ENCODE measurements around the gene UPK1A. TPM values are rescaled to one million over a fixed set of nuclear protein-coding genes. Genes with fewer than 3 reads are reported as not detected.

Gene UPK1A
- total RNA-seq, 1 donor from 2014 or later = 0.59 TPM

GRCh38 chr19:35637165-35637564 lies 29.2 kb upstream of the UPK1A start:
- intact Hi-C loops (cut with micrococcal nuclease) = no loop called here
- no peak overlapping the region for H3K27ac Mint-ChIP-seq
- H3K36me3 Mint-ChIP-seq (ENCODE audit: low read depth) = peaks cover 49% of the 10 kb centered on the region
- H3K4me1 Mint-ChIP-seq (ENCODE audit: low read depth) = peaks cover 10% of the 10 kb centered on the region
- H3K9me3 Mint-ChIP-seq = no peaks in the 10 kb centered on the region
- no peak for DNase-seq (ENCODE audit: low spot score)
- no peak overlapping the region for H3K4me3 Mint-ChIP-seq (ENCODE audit: low read depth)
- no peaks in the 10 kb centered on the region for H3K27me3 Mint-ChIP-seq (ENCODE audit: low read depth)

GRCh38 chr19:35639321-35639639 lies 27.0 kb upstream of the UPK1A start:
- peaks cover 15% of the 10 kb centered on the region for H3K4me1 Mint-ChIP-seq (ENCODE audit: low read depth)
- H3K9me3 Mint-ChIP-seq = no peaks in the 10 kb centered on the region
- H3K27me3 Mint-ChIP-seq (ENCODE audit: low read depth) = no peaks in the 10 kb centered on the region
- peaks cover 32% of the 10 kb centered on the region for H3K36me3 Mint-ChIP-seq (ENCODE audit: low read depth)
- no peak overlapping the region for H3K4me3 Mint-ChIP-seq (ENCODE audit: low read depth)
- no peak overlapping the region for H3K27ac Mint-ChIP-seq
- intact Hi-C loops (cut with micrococcal nuclease) = no loop called here
- no peak for DNase-seq (ENCODE audit: low spot score)

- Mint-ChIP-seq H3K36me3 (ENCODE audit: low read depth) (peaks cover 30% of the 10 kb centered on the region), H3K27ac (peak overlapping the region; percentile 35), H3K9me3 (no peaks in the 10 kb centered on the region), H3K4me1 (ENCODE audit: low read depth) (peaks cover 17% of the 10 kb centered on the region), H3K4me3 (ENCODE audit: low read depth) (no peak overlapping the region), H3K27me3 (ENCODE audit: low read depth) (no peaks in the 10 kb centered on the region)
- DNase-seq (ENCODE audit: low spot score) = no peak
- intact Hi-C loops (cut with micrococcal nuclease) = loop anchor here (10.0 kb wide), 1 partner anchor 475 kb away; the partner anchor contains the start of genes OVOL3, POLR2I and TBCB
Observed at GRCh38 chr19:35639863-35640262, 26.5 kb upstream of the UPK1A start.

DNA sequence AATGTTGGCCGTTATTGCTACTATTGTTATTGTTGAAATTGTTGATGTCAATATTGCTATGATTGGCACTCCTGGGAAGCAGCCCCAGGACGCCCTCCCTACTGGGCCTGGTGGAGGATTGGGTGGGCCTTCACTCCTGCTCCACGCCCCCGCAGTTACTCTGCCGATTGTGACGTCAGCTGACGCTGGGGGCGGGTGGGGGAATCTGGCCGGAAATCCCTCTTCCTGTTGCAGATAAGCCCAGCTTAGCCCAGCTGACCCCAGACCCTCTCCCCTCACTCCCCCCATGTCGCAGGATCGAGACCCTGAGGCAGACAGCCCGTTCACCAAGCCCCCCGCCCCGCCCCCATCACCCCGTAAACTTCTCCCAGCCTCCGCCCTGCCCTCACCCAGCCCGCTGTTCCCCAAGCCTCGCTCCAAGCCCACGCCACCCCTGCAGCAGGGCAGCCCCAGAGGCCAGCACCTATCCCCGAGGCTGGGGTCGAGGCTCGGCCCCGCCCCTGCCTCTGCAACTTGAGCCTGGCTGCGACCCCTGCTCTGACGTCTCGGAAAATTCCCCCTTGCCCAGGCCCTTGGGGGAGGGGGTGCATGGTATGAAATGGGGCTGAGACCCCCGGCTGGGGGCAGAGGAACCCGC lies 24.7 kb upstream of the UPK1A start, which contains the start of gene ETV2:
Gene ETV2, plus strand, starts transcription at position 231 of the 637 bp plus-strand sequence. CDS start 716 bp downstream, outside the sequence.
- Mint-ChIP-seq H3K4me1 (ENCODE audit: low read depth) (peaks cover 25% of the 10 kb centered on the region), H3K4me3 (ENCODE audit: low read depth) (peak within 1 kb of the TSS; percentile 79), H3K9me3 (no peaks in the 10 kb centered on the region), H3K36me3 (ENCODE audit: low read depth) (peaks cover 18% of the 10 kb centered on the region), H3K27me3 (ENCODE audit: low read depth) (no peaks in the 10 kb centered on the region), H3K27ac (peak within 1 kb of the TSS; percentile 54)
- peak; percentile 32 for DNase-seq (ENCODE audit: low spot score)
- intact Hi-C loops (cut with micrococcal nuclease) = loop anchor here (10.0 kb wide), 1 partner anchor 473 kb away; the partner anchor contains the start of genes OVOL3, POLR2I and TBCB

GRCh38 chr19:35642312-35642711 lies 24.0 kb upstream of the UPK1A start:
- no peak overlapping the region for H3K27ac Mint-ChIP-seq
- H3K4me1 Mint-ChIP-seq (ENCODE audit: low read depth) = peaks cover 25% of the 10 kb centered on the region
- H3K27me3 Mint-ChIP-seq (ENCODE audit: low read depth) = no peaks in the 10 kb centered on the region
- H3K4me3 Mint-ChIP-seq (ENCODE audit: low read depth) = peak overlapping the region; percentile 79
- intact Hi-C loops (cut with micrococcal nuclease) = loop anchor here (10.0 kb wide), 1 partner anchor 472 kb away; the partner anchor contains the start of genes OVOL3, POLR2I and TBCB
- no peaks in the 10 kb centered on the region for H3K9me3 Mint-ChIP-seq
- peaks cover 12% of the 10 kb centered on the region for H3K36me3 Mint-ChIP-seq (ENCODE audit: low read depth)
- DNase-seq (ENCODE audit: low spot score) = no peak

DNA sequence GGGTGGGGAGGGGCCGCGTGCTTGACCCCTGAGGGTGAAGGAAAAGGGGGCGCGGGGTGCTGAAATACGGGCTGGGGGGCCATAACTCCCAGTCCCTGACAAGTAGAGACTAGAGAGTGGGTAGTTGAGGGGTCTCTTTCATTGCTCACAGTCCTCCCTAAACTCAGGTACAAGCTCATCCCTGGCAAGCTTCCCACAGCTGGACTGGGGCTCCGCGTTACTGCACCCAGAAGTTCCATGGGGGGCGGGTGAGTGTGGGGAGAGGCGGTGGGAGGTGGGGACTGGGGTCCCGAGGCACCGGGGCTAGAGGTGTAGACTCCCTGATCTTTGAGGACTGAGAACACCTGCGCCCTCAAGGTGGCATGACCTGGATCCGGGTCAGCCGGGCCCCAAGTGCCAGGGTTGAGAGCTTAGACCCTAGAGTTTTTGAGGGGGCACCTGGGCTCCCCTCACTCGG lies 23.5 kb upstream of the UPK1A start:
- H3K4me3 Mint-ChIP-seq (ENCODE audit: low read depth) = peak overlapping the region; percentile 79
- peaks cover 7% of the 10 kb centered on the region for H3K36me3 Mint-ChIP-seq (ENCODE audit: low read depth)
- intact Hi-C loops (cut with micrococcal nuclease) = loop anchor here (1.0 to 10.0 kb wide), 2 partner anchors 68 to 472 kb away; partner anchors contain the start of genes OVOL3, POLR2I and TBCB
- H3K4me1 Mint-ChIP-seq (ENCODE audit: low read depth) = peaks cover 25% of the 10 kb centered on the region
- no peaks in the 10 kb centered on the region for H3K9me3 Mint-ChIP-seq
- H3K27me3 Mint-ChIP-seq (ENCODE audit: low read depth) = no peaks in the 10 kb centered on the region
- no peak overlapping the region for H3K27ac Mint-ChIP-seq
- DNase-seq (ENCODE audit: low spot score) = no peak

- intact Hi-C loops (cut with micrococcal nuclease) = loop anchor here (1.0 to 10.0 kb wide), 5 partner anchors 15 to 471 kb away; partner anchors contain the start of genes HAUS5, OVOL3, POLR2I and TBCB
- Mint-ChIP-seq H3K36me3 (ENCODE audit: low read depth) (peaks cover 4% of the 10 kb centered on the region), H3K9me3 (no peaks in the 10 kb centered on the region), H3K4me1 (ENCODE audit: low read depth) (peaks cover 25% of the 10 kb centered on the region), H3K27me3 (ENCODE audit: low read depth) (no peaks in the 10 kb centered on the region), H3K27ac (peak overlapping the region; percentile 74), H3K4me3 (ENCODE audit: low read depth) (peak overlapping the region; percentile 79)
- peak; percentile 78 for DNase-seq (ENCODE audit: low spot score)
Observed at GRCh38 chr19:35643255-35644205, 22.8 kb upstream of the UPK1A start.

DNA sequence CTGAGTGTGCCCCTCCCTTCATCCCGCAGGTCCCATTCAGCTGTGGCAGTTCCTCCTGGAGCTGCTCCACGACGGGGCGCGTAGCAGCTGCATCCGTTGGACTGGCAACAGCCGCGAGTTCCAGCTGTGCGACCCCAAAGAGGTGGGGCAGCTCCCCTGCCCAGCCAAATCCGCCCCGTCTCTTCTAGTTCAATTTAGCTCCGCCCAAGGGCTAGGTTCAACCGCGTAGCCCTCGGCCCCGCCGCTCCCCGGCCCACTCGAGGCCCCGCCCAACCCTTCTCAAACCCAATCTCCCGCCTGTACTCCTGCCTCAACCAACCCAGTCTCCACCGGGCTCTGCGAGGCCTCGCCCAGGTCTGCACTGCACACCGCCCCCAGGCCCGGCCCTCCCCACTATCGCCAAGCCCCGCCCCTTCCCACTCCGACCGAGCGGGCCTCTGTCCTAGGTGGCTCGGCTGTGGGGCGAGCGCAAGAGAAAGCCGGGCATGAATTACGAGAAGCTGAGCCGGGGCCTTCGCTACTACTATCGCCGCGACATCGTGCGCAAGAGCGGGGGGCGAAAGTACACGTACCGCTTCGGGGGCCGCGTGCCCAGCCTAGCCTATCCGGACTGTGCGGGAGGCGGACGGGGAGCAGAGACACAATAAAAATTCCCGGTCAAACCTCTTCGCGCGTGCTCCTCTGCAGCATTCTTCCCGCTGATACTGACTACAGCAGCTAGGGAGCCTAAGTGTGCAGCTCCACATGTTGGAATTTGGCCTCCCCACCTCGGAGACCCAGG lies 21.9 kb upstream of the UPK1A start:
- peak overlapping the region; percentile 76 for H3K27ac Mint-ChIP-seq
- intact Hi-C loops (cut with micrococcal nuclease) = loop anchor here (1.0 to 10.0 kb wide), 4 partner anchors 16 to 470 kb away; partner anchors contain the start of genes HAUS5, OVOL3, POLR2I and TBCB
- H3K4me3 Mint-ChIP-seq (ENCODE audit: low read depth) = peak overlapping the region; percentile 79
- peaks cover 11% of the 10 kb centered on the region for H3K36me3 Mint-ChIP-seq (ENCODE audit: low read depth)
- no peaks in the 10 kb centered on the region for H3K9me3 Mint-ChIP-seq
- DNase-seq (ENCODE audit: low spot score) = peak; percentile 96
- H3K27me3 Mint-ChIP-seq (ENCODE audit: low read depth) = no peaks in the 10 kb centered on the region
- peaks cover 25% of the 10 kb centered on the region for H3K4me1 Mint-ChIP-seq (ENCODE audit: low read depth)

DNA sequence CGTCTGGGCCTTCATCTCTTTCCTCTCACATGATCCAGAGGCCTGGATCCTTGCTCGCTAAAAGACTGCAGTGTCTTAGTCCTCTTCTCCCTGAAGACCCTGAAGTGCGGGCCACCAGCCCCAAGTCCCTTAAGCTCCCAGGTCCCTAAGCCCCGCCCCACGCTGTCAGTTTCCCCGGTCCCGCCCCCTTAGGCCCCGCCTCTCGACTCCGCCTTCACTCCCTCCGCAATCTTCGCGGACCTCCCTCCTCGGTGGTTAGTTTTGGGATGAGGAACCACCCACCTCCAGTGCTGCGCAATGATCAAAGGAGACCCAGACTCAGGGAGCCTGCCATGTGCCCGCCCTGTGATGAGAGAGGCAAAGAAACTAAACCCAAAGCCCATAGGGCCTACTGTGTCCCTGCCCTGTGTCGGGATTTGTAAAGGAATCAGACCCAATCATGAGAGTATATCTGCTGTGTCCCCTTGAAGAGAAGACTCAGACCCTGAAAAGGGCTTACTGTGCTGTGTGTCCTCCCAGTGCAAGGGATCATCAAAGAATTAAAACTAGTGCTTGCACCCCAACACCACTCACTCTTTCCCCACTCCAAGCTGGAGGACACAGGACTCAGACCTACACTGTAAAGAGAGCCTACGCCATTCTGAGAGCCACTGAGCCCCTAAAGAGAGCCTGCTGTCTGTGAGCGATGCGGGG lies 21.2 kb upstream of the UPK1A start:
- peak overlapping the region; percentile 76 for H3K27ac Mint-ChIP-seq
- H3K4me1 Mint-ChIP-seq (ENCODE audit: low read depth) = peaks cover 21% of the 10 kb centered on the region
- peak overlapping the region; percentile 79 for H3K4me3 Mint-ChIP-seq (ENCODE audit: low read depth)
- no peaks in the 10 kb centered on the region for H3K9me3 Mint-ChIP-seq
- H3K36me3 Mint-ChIP-seq (ENCODE audit: low read depth) = peaks cover 12% of the 10 kb centered on the region
- intact Hi-C loops (cut with micrococcal nuclease) = loop anchor here (1.0 to 10.0 kb wide), 6 partner anchors 17 to 470 kb away; partner anchors contain the start of genes HAUS5, IGFLR1, OVOL3 and POLR2I
- peak; percentile 70 for DNase-seq (ENCODE audit: low spot score)
- H3K27me3 Mint-ChIP-seq (ENCODE audit: low read depth) = no peaks in the 10 kb centered on the region

DNA sequence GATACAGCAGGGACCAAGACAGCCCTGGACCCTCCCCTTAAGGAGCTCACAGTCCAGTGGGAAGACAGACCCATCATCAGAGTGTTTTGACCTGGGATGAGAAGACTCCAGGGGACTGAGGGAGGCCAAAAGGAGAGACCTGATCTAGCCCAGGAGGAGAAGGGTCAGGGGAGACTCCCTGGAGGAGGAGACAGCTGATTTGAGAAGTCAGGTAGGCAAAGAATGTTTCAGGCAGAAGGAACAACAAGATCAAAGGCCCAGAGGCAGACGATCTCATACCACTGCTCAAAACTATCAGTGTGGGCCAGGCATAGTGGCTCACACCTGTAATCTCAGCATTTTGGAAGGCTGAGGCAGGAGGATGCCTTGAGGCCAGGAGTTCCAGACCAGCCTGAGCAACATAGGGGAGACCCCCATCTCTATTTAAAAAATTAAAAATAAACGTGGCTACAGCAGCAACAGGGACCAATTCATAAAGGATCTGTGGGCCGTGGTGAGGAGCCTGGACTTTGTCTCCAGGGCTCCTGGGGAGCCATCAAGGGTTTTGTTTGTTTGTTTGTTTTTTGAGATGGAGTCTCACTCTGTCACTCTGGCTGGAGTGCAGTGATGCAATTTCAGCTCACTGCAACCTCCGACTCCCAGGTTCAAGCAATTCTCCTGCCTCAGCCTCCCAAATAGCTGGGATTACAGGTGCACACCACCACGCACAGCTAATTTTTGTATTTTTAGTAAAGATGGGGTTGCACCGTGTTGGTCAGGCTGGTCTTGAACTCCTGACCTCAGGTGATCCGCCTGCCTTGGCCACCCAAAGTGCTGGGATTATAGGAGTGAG lies 20.4 kb upstream of the UPK1A start:
- no peak overlapping the region for H3K27ac Mint-ChIP-seq
- no peaks in the 10 kb centered on the region for H3K9me3 Mint-ChIP-seq
- no peak overlapping the region for H3K4me3 Mint-ChIP-seq (ENCODE audit: low read depth)
- peaks cover 17% of the 10 kb centered on the region for H3K36me3 Mint-ChIP-seq (ENCODE audit: low read depth)
- intact Hi-C loops (cut with micrococcal nuclease) = loop anchor here (2.0 to 10.0 kb wide), 4 partner anchors 71 to 469 kb away; partner anchors contain the start of genes IGFLR1, OVOL3, POLR2I and TBCB
- no peaks in the 10 kb centered on the region for H3K27me3 Mint-ChIP-seq (ENCODE audit: low read depth)
- DNase-seq (ENCODE audit: low spot score) = no peak
- H3K4me1 Mint-ChIP-seq (ENCODE audit: low read depth) = peaks cover 21% of the 10 kb centered on the region

Data from activated T-helper 2 cell treated with anti-CD3 and anti-CD28 coated beads, Interferon-gamma antibody, Interleukin-2, Interleukin-4, amounts not matched to agents 10 μg/mL and 5 μg/mL and 100 μg/mL, durations not matched to agents 14 hours and 24 hours and 36 hours (primary cell).